ENCODE results near the gene SLC34A1. TPM values are rescaled to one million over a fixed set of nuclear protein-coding genes. Genes with fewer than 3 reads are reported as not detected.

The SLC34A1 gene
- total and polyA plus RNA-seq, 5 donors, result not detected

DNA sequence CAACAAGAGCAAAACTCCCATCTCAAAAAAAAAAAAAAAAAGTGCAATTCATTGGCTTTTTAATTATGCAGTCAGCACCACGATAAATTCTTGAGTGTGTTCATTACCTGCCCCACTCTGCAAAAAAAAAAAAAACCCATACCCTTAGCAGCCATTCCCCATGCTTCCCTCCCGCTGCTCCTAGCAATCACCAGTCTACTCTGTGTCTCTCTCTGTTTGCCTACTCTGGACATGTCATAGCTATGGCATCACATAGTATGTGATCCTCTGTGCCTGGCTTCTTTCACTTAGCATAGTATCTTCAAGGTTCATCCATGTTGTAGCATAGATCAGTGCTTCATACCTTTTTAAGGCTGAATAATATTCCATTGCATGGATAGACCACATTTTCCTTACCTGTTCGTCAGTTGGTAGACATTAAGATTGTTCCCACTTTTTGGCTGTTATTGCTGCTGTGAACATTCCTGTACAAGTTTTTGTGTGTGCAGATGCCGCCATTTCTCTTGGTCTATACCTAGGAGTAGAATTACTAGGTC is 55.4 kb downstream of the SLC34A1 start:
- H3K9me3 ChIP-seq (ENCODE audit: control insufficient read depth, low read length), result no peaks in the 10 kb centered on the region
- no peak overlapping the region for H3K27ac ChIP-seq (ENCODE audit: low read length)
- DNase-seq, result no peak
- ATAC-seq, result no peak
- WGBS, result 95% methylated on average over 4 of the region's 4 CpGs
- intact Hi-C loops (cut with DNase I), result no loop called here
- H3K27me3 ChIP-seq (ENCODE audit: control insufficient read depth, insufficient read depth), result no peaks in the 10 kb centered on the region
- no peak overlapping the region for H3K4me3 ChIP-seq (ENCODE audit: low read length)
- no peaks in the 10 kb centered on the region for H3K4me1 ChIP-seq (ENCODE audit: control insufficient read depth, insufficient read depth, low read length)

- Histone ChIP-seq H3K4me1 (ENCODE audit: control insufficient read depth, insufficient read depth, low read length) (no peaks in the 10 kb centered on the region), H3K4me3 (ENCODE audit: low read length) (no peak overlapping the region), H3K27ac (ENCODE audit: low read length) (no peak overlapping the region), H3K27me3 (ENCODE audit: control insufficient read depth, insufficient read depth) (no peaks in the 10 kb centered on the region), H3K9me3 (ENCODE audit: control insufficient read depth, low read length) (no peaks in the 10 kb centered on the region)
- intact Hi-C loops (cut with DNase I), result no loop called here
- 90% methylated on average over 24 of the region's 24 CpGs for WGBS
- ATAC-seq (no peak), DNase-seq (peak in 1 of 3 donors; percentile 55)
These were observed 56.2 kb downstream of the SLC34A1 start for GRCh38 chr5:177440211-177440989.

- H3K9me3 ChIP-seq (ENCODE audit: control insufficient read depth, low read length), result no peaks in the 10 kb centered on the region
- 89% methylated on average over 26 of the region's 26 CpGs for WGBS
- no peak overlapping the region for H3K4me3 ChIP-seq (ENCODE audit: low read length)
- no peaks in the 10 kb centered on the region for H3K4me1 ChIP-seq (ENCODE audit: control insufficient read depth, insufficient read depth, low read length)
- intact Hi-C loops (cut with DNase I), result no loop called here
- ATAC-seq (no peak), DNase-seq (peak in 1 of 3 donors; percentile 45)
- H3K27ac ChIP-seq (ENCODE audit: low read length), result no peak overlapping the region
- no peaks in the 10 kb centered on the region for H3K27me3 ChIP-seq (ENCODE audit: control insufficient read depth, insufficient read depth)
These were observed 57.0 kb downstream of the SLC34A1 start for GRCh38 chr5:177440990-177441780.

DNA sequence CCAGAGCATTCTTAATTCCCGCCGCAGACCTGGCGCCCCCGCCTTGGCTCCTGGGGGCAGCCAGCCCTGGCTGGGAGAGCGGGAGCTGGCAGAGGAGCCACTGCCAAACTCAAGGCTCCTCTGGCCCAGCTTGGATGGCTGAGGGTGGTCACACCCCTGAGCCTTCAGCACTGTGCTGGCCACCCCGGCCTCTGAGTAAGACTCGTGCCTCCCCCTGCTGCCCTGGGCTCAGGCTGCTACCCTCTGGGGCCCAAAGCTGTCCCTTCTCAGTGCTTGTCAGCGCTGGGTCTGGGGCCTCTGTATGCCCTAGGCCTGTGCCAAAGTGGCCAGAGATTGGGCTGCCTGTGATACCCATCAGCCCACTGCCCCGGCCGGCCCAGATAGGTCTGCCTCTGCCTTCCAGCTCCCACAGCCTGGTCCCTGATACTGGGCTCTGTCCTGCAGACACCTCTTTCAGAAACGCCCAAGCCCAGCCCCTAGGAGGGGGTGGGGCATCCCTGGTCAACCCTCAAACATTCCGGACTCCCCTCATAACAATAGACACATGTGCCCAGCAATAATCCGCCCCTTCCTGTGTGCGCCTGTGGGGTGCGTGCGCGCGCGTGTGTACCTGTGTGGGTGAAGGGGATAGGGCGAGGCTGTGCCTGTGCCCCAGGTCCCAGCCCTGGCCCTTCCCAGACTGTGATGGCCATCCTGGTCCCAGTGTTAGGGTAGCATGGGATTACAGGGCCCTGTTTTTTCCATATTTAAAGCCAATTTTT is 58.0 kb downstream of the SLC34A1 start:
- Histone ChIP-seq H3K4me1 (ENCODE audit: control insufficient read depth, insufficient read depth, low read length) (no peaks in the 10 kb centered on the region), H3K4me3 (ENCODE audit: low read length) (no peak overlapping the region), H3K9me3 (ENCODE audit: control insufficient read depth, low read length) (no peaks in the 10 kb centered on the region), H3K27me3 (ENCODE audit: control insufficient read depth, insufficient read depth) (no peaks in the 10 kb centered on the region), H3K27ac (ENCODE audit: low read length) (no peak overlapping the region)
- DNase-seq (peak in 2 of 3 donors; percentile 35 to 41), ATAC-seq (no peak)
- WGBS, result 90% methylated on average over 20 of the region's 20 CpGs
- intact Hi-C loops (cut with DNase I), result no loop called here

DNA sequence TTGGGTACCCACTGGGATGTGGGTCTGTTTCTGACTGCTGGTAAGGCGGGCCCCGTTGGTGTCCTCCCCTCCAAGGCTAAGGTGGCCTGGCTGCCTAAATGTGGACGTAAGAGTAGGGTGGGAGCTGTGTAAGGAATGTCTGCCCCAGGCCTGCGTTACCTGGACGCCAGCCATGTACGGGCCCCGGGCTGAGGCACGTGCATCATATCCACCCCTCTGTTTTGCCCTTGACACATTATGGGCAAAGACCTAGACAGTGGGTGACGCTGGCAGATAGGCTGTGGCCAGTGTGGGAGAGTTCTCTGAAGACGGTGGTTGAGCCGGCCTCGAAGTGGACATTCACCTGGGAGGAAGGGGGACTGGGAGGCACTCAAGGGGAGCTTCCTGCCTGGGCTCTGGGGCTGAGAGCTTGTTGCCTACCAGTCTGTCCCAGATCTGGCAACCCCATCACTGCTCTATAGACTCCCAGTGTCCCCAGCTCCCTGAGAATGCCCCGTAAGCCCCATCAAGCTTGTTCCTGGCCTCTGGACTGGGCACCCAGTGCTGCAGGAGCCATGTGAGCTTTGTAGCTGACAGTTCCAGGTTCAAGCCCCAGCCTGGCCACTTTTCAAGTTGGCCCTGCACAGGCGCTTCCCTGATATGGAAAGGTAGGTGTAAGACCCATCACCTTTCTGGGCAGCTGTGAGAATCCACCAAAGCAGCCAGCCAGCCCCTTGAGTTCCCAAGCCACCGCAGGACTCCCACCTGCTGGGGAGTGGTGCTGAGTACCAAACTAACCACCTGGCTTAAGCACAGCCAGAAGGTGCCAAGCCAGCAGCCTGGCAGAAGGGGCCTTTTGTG is 59.1 kb downstream of the SLC34A1 start:
- intact Hi-C loops (cut with DNase I), result no loop called here
- WGBS, result 83% methylated on average over 15 of the region's 15 CpGs
- Histone ChIP-seq H3K27ac (ENCODE audit: low read length) (no peak overlapping the region), H3K4me1 (ENCODE audit: control insufficient read depth, insufficient read depth, low read length) (no peaks in the 10 kb centered on the region), H3K9me3 (ENCODE audit: control insufficient read depth, low read length) (no peaks in the 10 kb centered on the region), H3K4me3 (ENCODE audit: low read length) (no peak overlapping the region), H3K27me3 (ENCODE audit: control insufficient read depth, insufficient read depth) (no peaks in the 10 kb centered on the region)
- no peak for ATAC-seq
- DNase-seq, result peak in 1 of 3 donors; percentile 40

GRCh38 chr5:177444106-177445051 is 60.1 kb downstream of the SLC34A1 start:
- Histone ChIP-seq H3K27ac (ENCODE audit: low read length) (no peak overlapping the region), H3K9me3 (ENCODE audit: control insufficient read depth, low read length) (no peaks in the 10 kb centered on the region), H3K4me1 (ENCODE audit: control insufficient read depth, insufficient read depth, low read length) (no peaks in the 10 kb centered on the region), H3K4me3 (ENCODE audit: low read length) (no peak overlapping the region), H3K27me3 (ENCODE audit: control insufficient read depth, insufficient read depth) (no peaks in the 10 kb centered on the region)
- no peak for ATAC-seq
- intact Hi-C loops (cut with DNase I), result no loop called here
- WGBS, result 64% methylated on average over 7 of the region's 7 CpGs
- DNase-seq, result peak in 1 of 3 donors; percentile 35

DNA sequence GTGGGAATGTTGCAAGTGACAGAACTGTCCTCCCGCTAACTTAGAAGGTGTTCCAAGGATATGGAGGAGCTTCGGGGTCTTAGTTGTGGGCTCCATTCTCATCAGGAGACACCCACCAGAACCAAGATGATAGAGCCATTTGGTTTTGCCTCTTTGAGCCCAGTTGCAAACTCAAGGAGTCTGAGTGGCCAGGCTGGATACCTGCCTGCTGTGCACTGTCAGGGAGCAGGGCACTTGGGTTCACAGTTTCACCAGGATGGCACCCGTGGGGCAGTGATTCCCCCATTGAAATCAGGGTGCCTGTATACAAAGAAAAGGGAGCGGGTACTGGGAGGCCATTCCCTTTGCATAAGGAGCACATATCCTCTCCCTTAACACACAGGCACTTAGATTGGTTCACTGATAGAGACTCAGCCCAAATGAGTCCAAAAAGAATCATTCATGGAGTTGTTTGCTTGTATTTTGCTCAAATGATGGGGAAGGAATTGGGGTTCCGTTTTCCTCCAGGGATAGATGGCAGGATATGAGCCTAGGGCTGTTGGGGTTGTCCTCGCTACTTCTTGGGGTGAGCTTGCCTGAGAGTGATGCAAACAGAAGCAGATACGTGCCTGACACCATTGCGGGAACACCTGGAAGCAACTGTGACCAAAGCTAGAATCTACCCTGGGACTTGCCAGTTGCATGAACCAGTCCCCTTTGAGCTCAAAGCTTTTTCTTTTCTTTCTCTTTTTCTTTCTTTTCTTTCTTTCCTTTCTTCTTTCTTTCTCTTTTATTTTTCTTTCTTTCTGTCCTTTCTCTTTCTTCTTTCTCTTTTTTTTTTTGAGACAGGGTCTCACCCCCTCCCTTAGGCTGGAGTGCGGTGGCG is 61.0 kb downstream of the SLC34A1 start:
- Histone ChIP-seq H3K4me1 (ENCODE audit: control insufficient read depth, insufficient read depth, low read length) (no peaks in the 10 kb centered on the region), H3K27me3 (ENCODE audit: control insufficient read depth, insufficient read depth) (no peaks in the 10 kb centered on the region), H3K4me3 (ENCODE audit: low read length) (no peak overlapping the region), H3K27ac (ENCODE audit: low read length) (no peak overlapping the region), H3K9me3 (ENCODE audit: control insufficient read depth, low read length) (no peaks in the 10 kb centered on the region)
- DNase-seq, result peak in 1 of 3 donors; percentile 25
- intact Hi-C loops (cut with DNase I), result no loop called here
- ATAC-seq, result no peak
- 55% methylated on average over 10 of the region's 10 CpGs for WGBS

DNA sequence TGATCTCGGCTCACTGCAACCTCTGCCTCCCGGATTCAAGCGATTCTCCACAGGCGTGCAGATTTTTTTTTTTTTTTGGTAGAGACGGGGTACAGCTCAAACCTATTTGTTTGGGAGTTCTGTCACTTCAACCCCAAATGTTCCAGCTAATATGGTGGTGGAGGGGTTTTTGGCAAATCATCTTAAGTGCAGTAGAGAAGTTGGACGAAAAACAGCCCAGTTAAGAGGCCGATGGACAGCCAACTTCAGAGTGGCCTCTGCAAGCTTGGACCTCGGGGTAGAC is 61.6 kb downstream of the SLC34A1 start:
- no peak for ATAC-seq
- Histone ChIP-seq H3K4me3 (ENCODE audit: low read length) (no peak overlapping the region), H3K4me1 (ENCODE audit: control insufficient read depth, insufficient read depth, low read length) (no peaks in the 10 kb centered on the region), H3K9me3 (ENCODE audit: control insufficient read depth, low read length) (no peaks in the 10 kb centered on the region), H3K27me3 (ENCODE audit: control insufficient read depth, insufficient read depth) (no peaks in the 10 kb centered on the region), H3K27ac (ENCODE audit: low read length) (no peak overlapping the region)
- 5% methylated on average over 8 of the region's 8 CpGs for WGBS
- intact Hi-C loops (cut with DNase I), result no loop called here
- DNase-seq, result peak in 1 of 3 donors; percentile 3

Measured in right cardiac atrium (tissue), 5 donors.